Mucosa of gallbladder (tissue), 1 donor: ENCODE data around the gene CHST10. TPM values are rescaled to one million over a fixed set of nuclear protein-coding genes. Genes with fewer than 3 reads are reported as not detected.
A peak's percentile ranks its signal among the peaks of the same experiment; 100 is the strongest.
"Not testable (repeated sequence)": the region's sequence is repeated elsewhere in the genome, so short reads cannot be mapped to it uniquely, and the experiment has no call there.

Experiments used
- DNase-seq: peaks from one replicate; pipeline ENCODE4 v3.0.0-alpha.2; 2020; ENCODE audit warnings: low spot score
- total RNA-seq: library from RNA; stranded (reverse); gene quantifications from one replicate; pipeline ENCODE4 v1.2.1, GENCODE V29; 2021
- donor health status: DM: no; HTN: no; CAD: no.

The CHST10 gene
- total RNA-seq, 1 donor from 2014 or later: 5.7 TPM

GRCh38 chr2:100394111-100394641 is 23.3 kb downstream of the CHST10 start:
- DNase-seq: no peak

GRCh38 chr2:100393362-100393761 is 24.1 kb downstream of the CHST10 start:
- DNase-seq: no peak

- DNase-seq: no peak
These were observed 24.8 kb downstream of the CHST10 start for GRCh38 chr2:100392715-100393114.

DNA sequence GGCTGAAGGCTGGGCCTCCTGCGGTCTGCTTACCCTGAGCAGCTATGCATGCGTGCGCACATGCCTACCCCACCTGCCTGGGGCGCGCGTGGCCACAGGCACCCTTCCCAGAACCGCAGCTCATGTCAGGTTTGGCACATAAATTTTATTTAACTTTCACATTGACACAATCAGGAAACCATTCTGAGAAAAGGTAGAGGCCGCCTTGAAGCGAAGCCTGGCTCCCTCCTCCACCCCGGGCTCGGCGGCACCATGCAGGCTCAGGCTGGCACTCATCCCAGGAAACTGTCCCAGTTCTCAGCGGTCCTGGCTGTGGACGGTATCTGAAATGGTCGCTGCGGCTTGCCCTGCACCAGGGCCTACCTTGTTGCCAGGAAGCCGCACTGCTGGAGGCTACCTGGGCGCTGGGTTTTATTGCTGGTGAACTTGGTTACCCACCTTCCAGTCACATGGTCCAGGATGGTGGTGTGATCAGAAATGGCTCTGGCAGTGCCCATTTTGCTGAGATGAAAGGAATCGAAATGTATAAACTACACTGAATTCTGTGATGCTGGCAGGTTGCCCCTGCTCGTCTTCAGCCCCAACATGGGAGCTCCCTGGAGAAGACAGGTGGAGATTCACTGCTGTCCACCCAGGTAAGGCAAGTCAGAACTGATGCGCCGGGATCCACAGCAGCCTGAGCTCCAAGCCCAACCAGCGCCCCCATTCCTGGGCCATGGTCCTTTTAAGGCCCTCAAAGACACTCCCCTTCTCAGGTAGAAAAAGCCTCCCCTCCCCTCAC is 25.5 kb downstream of the CHST10 start:
- no peak for DNase-seq

- DNase-seq: no peak
These were observed 27.2 kb downstream of the CHST10 start for GRCh38 chr2:100390001-100390940.

DNA sequence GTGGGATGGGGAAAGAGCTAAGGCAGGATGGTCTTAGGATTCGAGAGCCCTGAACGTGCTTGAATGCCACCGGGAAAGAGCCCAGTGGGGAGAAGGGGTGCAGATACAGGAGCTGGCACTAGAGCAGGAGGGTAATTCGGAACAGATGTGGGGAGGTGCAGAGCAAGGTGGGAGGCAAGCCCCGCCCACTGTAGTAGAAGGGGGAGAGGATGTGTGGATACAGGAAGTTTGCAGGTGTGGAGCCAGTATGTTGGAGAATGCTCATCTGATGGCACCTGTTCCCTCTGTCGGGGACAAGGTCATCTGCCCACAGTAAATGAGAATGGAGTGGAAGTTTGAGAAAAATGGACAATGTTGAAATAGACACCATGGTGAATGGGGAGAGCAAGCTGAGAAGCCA is 28.8 kb downstream of the CHST10 start:
- no peak for DNase-seq

GRCh38 chr2:100383954-100384353 is 33.5 kb downstream of the CHST10 start:
- DNase-seq: no peak

DNA sequence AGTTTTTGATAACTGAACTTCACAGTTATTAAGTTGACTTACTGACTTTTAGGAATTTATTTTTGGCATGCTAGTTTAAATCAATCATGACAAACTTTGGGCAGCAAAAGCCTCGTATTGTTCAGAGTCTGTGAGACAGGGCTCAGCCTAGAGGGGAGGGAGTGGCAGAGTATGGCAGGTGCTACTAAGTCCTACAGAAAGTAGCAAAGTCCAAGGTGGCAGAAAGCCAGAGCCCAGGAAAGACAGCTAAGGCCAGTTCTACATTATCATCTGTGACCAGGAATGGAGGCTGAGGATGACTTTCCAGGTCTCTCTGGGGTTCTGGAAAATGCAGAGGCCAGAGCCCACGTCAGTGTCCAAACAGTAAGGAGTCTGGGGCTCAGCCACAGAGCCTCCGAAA is 34.2 kb downstream of the CHST10 start:
- peak; percentile 83 for DNase-seq

GRCh38 chr2:100381240-100381639 is 36.2 kb downstream of the CHST10 start:
- peak; percentile 85 for DNase-seq

- no peak for DNase-seq
These were observed 36.8 kb downstream of the CHST10 start for GRCh38 chr2:100380681-100381080.

DNA sequence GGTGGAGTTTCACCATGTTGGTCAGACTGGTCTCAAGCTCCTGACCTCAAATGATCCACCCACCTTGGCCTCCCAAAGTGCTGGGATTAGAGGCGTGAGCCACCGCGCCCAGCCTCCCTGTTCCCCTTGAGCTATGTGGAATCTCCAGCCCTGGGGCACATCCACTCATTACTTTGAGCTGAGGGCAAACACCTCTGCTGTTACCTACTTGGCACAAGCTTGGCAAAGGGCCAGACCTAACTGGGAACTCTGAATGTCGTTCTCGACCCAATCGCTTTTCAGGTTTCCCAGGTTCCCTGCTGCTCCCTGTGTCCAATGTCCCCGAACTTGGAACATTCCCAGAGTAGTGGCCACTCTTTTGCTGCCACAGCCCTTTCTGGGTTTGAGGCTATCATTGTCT is 40.6 kb downstream of the CHST10 start:
- no peak for DNase-seq

DNA sequence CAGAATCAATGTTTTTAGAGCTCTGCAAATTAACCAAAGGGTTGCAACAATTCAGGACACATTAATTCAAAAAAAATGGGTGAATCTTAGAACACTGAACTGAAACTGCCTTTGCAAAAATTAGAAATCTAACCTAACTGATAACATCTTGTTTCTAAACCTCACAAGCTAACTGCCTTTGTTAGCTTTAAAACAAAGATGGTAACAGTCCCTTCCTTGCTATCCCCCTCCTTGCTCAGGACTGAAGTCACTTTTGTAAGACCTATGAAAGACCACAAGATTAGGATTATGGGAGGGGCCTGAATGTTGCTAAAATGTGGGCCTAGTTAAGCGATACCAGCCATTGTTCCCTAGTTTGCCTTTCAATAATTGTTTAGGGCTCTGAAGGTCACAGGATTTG is 50.3 kb downstream of the CHST10 start:
- DNase-seq: no peak

- peak; percentile 74 for DNase-seq
These were observed 52.0 kb downstream of the CHST10 start for GRCh38 chr2:100365434-100365833.

- not testable (repeated sequence) for DNase-seq
These were observed 55.2 kb downstream of the CHST10 start for GRCh38 chr2:100362269-100362668.

DNA sequence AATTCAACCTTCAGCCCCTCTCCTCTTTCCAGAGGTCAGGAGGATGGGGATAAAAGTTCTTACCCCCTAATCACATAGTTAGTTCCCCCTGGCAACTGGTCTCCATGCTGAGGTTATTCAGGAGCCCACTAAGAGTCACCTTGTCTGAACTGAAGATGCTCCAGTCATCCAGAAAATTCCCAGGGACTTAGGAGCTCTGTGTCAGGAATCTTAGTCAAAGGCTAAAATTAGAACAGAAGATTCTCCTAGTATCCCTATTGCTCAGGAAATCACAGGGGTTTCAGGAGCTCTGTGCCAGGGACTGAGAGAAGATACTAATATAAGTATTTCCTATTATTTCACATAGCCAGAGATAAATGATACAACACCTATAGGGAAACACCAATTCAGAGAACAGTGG is 57.9 kb downstream of the CHST10 start:
- DNase-seq: no peak

DNA sequence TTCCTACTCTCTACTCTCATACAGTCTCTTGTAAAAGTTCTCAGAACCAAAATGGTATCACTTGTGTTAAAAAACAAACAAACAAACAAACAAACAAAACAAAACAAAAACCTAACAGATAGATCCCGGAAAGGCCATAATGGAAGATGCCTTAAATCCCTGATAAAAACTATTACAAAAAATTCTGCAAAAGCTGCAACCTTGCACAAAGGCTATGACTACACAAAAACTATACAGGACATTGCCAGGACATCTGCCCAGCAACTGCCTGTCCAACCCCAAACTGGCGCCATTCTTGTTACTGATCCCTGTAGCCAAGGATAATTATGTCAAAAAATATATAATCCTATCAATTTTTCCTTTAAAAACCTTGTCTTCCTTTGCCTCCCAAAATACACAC is 58.9 kb downstream of the CHST10 start:
- no peak for DNase-seq

- DNase-seq: no peak
These were observed 64.9 kb downstream of the CHST10 start for GRCh38 chr2:100352521-100352920.

GRCh38 chr2:100350661-100351185 is 66.7 kb downstream of the CHST10 start:
- DNase-seq: no peak

DNA sequence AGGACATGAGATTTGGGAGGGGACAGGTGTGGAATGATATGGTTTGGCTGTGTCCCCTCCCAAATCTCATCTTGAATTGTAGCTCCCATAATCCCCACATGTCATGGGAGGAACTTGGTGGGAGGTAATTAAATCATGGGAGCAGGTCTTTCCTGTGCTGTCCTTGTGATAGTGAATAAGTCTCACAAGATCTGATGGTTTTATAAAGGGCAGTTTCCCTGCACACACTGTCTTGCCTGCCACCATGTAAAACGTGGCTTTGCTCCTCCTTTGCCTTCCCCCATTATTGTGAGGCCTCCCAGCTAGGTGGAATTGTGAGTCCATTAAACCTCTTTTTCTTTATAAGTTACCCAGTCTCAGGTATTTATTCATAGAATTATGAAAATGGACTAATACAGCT is 72.3 kb downstream of the CHST10 start:
- not testable (repeated sequence) for DNase-seq

DNA sequence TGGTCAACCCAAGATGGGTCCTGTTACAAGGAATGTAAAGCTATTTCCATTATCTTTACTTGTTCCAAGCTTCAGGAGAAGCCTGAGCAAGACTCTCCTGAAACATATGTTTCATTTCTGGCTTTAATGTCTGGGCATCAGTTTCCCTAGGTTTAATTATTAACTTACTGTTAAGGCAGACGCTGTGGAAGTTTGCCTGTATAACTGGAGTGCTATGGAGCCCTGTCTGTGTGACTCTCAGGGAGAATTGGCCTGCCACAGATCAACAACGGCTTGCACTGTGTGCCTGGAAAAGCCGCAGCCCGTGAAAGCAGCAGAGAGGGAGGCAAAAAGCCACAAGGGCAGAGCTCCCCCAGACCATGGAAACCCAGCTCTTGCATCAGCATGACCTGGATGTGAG is 73.0 kb downstream of the CHST10 start:
- no peak for DNase-seq

DNA sequence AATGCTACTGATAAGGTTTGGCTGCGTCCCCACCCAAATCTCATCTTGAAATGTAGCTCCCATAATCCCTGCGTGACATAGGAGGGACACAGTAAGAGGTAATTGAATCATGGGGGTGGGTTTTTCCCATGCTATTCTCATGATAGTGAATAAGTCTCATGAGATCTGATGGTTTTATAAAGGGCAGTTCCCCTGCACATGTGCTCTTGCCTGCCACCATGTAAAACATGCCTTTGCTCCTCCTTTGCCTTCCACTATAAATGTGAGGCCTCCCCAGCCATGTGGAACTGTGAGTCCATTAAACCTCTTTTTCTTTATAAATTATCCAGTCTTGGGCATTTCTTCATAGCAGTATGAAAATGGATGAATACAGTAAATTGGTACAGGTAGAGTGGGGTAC is 75.0 kb downstream of the CHST10 start:
- DNase-seq: not testable (repeated sequence)
